ENCODE results near the gene MAP3K13. TPM values are rescaled to one million over a fixed set of nuclear protein-coding genes. Genes with fewer than 3 reads are reported as not detected.

Gene MAP3K13
- total and polyA plus RNA-seq, 7 donors: 21.7 to 64.7 (median 26.0) TPM

DNA sequence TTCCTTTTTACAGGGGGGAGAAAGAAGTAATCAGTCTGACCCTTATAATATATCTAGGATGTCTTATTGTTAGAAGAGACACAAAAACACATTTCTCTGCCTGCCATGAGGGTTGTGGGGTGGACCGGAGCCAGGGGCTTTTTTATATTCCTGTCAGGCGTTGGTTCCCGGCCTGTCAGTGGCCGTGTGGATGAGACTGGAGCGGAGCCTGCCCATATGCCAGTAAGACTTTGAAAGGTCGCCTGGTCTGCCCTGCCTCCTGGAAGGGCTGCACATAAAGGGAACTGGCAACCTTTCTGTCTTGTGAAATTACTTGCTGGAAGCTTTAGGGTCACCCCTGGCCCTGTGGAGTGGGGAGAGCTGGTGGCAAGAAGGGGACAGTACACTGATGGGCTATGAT is 34.7 kb downstream of the MAP3K13 start:
- Histone ChIP-seq H3K27ac (no peak overlapping the region), H3K9me3 (no peaks in the 10 kb centered on the region), H3K27me3 (no peaks in the 10 kb centered on the region), H3K36me3 (no peaks in the 10 kb centered on the region), H3K4me1 (peaks cover 0 to 14% (median 4%) of the 10 kb centered on the region in 4 donors), H3K4me3 (no peak overlapping the region)
- WGBS, 2 donors: 84 to 88% methylated on average over 6 of the region's 6 CpGs
- intact Hi-C loops (cut with DNase I): no loop called here
- DNase-seq: no peak
- TF ChIP-seq POLR2A (IDR thresholded peaks at IDR 0.05) (no peak), EP300 (IDR thresholded peaks at IDR 0.05) (no peak), POLR2AphosphoS5 (IDR thresholded peaks at IDR 0.05) (no peak)
- TF ChIP-seq, protein P1, sequence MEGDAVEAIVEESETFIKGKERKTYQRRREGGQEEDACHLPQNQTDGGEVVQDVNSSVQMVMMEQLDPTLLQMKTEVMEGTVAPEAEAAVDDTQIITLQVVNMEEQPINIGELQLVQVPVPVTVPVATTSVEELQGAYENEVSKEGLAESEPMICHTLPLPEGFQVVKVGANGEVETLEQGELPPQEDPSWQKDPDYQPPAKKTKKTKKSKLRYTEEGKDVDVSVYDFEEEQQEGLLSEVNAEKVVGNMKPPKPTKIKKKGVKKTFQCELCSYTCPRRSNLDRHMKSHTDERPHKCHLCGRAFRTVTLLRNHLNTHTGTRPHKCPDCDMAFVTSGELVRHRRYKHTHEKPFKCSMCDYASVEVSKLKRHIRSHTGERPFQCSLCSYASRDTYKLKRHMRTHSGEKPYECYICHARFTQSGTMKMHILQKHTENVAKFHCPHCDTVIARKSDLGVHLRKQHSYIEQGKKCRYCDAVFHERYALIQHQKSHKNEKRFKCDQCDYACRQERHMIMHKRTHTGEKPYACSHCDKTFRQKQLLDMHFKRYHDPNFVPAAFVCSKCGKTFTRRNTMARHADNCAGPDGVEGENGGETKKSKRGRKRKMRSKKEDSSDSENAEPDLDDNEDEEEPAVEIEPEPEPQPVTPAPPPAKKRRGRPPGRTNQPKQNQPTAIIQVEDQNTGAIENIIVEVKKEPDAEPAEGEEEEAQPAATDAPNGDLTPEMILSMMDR (IDR thresholded peaks at IDR 0.05): no peak

DNA sequence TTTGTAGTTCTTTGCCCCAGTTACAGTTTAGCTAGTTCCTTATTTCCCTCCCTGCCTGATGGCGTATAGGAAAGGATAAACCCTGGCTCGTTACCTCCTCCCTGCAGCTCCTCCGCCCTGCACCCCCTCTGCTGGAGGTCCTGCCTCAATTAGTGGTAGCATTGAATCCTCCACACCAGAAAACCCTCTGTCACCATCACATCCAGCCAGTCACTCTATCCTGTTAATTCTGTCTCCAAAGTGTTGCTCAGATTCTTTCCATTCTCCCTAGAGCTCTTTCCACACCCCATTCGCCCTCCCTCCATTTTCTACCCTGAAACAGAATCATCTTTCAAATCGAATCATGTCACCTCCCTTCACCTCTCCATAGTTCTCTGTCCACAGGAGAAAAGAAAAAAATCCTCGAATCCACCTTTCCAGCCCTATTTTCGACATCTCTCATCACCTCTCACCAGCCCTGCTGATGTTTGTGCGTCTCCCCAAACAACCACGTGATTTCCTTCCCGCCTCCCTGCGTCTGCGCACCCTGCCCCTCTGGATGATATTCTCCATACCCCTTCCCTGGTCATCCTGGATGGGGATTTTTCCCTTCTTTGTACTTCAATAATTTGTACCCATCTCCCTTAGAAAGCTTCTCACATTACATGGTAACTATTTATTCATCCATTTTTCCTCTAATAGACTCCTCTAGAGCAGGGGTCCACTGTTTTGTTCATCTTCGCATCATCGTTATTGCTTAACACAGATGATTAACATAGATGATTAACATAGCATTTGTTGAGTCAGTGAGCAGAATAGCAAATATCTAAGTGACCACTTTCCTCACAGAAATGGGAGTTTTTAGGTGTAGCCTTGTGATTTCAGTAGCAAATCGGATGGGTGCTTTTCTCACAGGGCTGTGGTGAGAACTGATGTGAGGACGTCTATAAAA is 37.1 kb downstream of the MAP3K13 start:
- Histone ChIP-seq H3K27ac (no peak overlapping the region), H3K4me1 (peaks cover 0 to 21% (median 8%) of the 10 kb centered on the region in 4 donors), H3K36me3 (no peaks in the 10 kb centered on the region), H3K27me3 (no peaks in the 10 kb centered on the region), H3K4me3 (no peak overlapping the region), H3K9me3 (no peaks in the 10 kb centered on the region)
- TF ChIP-seq, protein P1 (IDR thresholded peaks at IDR 0.05): no peak
- no peak for TF ChIP-seq EP300 (IDR thresholded peaks at IDR 0.05)
- 73 to 85% methylated on average over 16 of the region's 16 CpGs for WGBS, 2 donors
- no peak for DNase-seq
- intact Hi-C loops (cut with DNase I): no loop called here

DNA sequence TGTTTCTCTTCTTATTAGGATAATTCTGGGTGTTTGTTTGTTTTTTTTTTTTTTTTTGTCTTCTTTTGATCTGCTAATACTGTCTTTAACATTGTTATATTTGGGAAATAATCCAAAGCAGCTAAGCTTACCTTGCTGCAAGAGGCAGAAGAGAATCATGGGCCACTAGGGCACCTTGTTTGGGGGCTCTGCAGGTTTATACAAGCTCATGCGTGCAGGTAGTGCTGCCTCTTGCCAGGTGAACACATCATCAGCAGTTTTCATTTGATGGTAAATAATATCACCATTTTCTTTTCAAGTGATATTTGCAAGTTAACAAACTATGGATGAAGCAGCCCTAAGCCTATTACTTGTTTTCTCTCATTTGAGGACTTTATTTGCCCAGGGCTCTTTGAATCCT is 37.9 kb downstream of the MAP3K13 start:
- H3K9me3 ChIP-seq: no peaks in the 10 kb centered on the region
- no peak overlapping the region for H3K27ac ChIP-seq
- intact Hi-C loops (cut with DNase I): no loop called here
- H3K27me3 ChIP-seq: no peaks in the 10 kb centered on the region
- TF ChIP-seq POLR2AphosphoS5 (IDR thresholded peaks at IDR 0.05) (no peak), EP300 (IDR thresholded peaks at IDR 0.05) (no peak), POLR2A (IDR thresholded peaks at IDR 0.05) (no peak)
- TF ChIP-seq, protein P1 (IDR thresholded peaks at IDR 0.05): no peak
- peaks cover 0 to 21% (median 8%) of the 10 kb centered on the region in 4 donors for H3K4me1 ChIP-seq
- H3K4me3 ChIP-seq: no peak overlapping the region
- no peaks in the 10 kb centered on the region for H3K36me3 ChIP-seq
- DNase-seq: no peak
- whole genome bisulfite sequencing, 2 donors: 82 to 84% methylated on average over 1 of the region's 1 CpG

DNA sequence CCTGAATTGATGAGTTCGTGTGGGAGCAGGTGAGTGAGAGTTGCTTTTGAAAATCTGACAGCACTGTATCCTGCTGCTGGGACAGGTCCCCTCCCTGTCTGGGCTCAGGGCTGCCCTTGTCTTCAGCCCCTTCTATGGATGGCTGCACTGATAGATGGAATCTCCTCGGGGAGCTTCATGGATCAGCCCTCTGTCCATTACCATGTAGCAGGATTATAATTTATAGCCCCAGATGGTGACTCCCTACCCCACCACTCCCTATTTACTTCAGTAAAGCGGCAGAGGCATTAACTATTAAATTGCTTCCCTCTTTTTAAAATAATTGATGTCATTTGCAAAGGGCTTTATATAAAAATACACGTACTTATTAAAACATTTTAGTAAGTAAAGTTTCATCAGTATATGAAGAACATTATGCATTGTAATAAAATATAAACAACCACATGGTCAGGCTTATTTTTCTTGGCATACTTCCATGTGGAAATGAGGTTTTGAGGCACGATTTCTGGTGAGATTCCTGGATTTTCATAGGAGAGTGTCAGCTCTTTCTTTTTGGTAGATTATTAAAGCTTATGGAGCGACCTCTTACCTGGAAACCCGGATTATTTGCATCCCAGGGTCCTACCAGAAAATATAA is 38.5 kb downstream of the MAP3K13 start:
- no peak overlapping the region for H3K27ac ChIP-seq
- H3K27me3 ChIP-seq: no peaks in the 10 kb centered on the region
- no peak overlapping the region for H3K4me3 ChIP-seq
- H3K4me1 ChIP-seq: peaks cover 0 to 21% (median 8%) of the 10 kb centered on the region in 4 donors
- WGBS, 2 donors: 40 to 60% methylated on average over 7 of the region's 7 CpGs
- H3K36me3 ChIP-seq: no peaks in the 10 kb centered on the region
- intact Hi-C loops (cut with DNase I): no loop called here
- no peak for DNase-seq
- no peaks in the 10 kb centered on the region for H3K9me3 ChIP-seq
- no peak for TF ChIP-seq POLR2AphosphoS5 (IDR thresholded peaks at IDR 0.05)
- TF ChIP-seq POLR2A (IDR thresholded peaks at IDR 0.05): no peak
- TF ChIP-seq, protein P1 (IDR thresholded peaks at IDR 0.05): no peak
- no peak for TF ChIP-seq EP300 (IDR thresholded peaks at IDR 0.05)

All from sigmoid colon (tissue), 7 donors.